GM21529 (cell line): Measurements from ENCODE around the gene VWF.

Source experiments
- ATAC-seq: cut with Tn5 transposase; IDR thresholded peaks from one replicate; pipeline ENCODE4 v1.9.1; 2021; ENCODE audit not compliant: unreplicated experiment

Gene VWF

GRCh38 chr12:5988659-5989116, 135.8 kb downstream of the VWF start:
- peak; percentile 66 for ATAC-seq

- ATAC-seq: no peak
Observed at GRCh38 chr12:5988088-5988487, 136.4 kb downstream of the VWF start.

- ATAC-seq: no peak
Observed at GRCh38 chr12:5987573-5987972, 136.9 kb downstream of the VWF start.

- no peak for ATAC-seq
Observed at GRCh38 chr12:5985471-5985870, 139.0 kb downstream of the VWF start.

- no peak for ATAC-seq
Observed at GRCh38 chr12:5984873-5985272, 139.6 kb downstream of the VWF start.

- ATAC-seq: no peak
Observed at GRCh38 chr12:5982106-5982505, 142.4 kb downstream of the VWF start.

GRCh38 chr12:5977556-5977955, 146.9 kb downstream of the VWF start:
- no peak for ATAC-seq

- ATAC-seq: no peak
Observed at GRCh38 chr12:5976711-5977110, 147.8 kb downstream of the VWF start.

GRCh38 chr12:5976196-5976595, 148.3 kb downstream of the VWF start:
- ATAC-seq: no peak

GRCh38 chr12:5973461-5974115, 150.9 kb downstream of the VWF start:
- ATAC-seq: no peak

- no peak for ATAC-seq
Observed at GRCh38 chr12:5972387-5972786, 152.1 kb downstream of the VWF start.

GRCh38 chr12:5971194-5971850, 153.1 kb downstream of the VWF start:
- ATAC-seq: no peak

GRCh38 chr12:5969974-5970690, 154.3 kb downstream of the VWF start:
- no peak for ATAC-seq

- ATAC-seq: no peak
Observed at GRCh38 chr12:5969156-5969973, 155.1 kb downstream of the VWF start.

GRCh38 chr12:5967645-5968415, 156.6 kb downstream of the VWF start:
- ATAC-seq: no peak

- ATAC-seq: no peak
Observed at GRCh38 chr12:5966486-5967095, 157.9 kb downstream of the VWF start.

- no peak for ATAC-seq
Observed at GRCh38 chr12:5965950-5966383, 158.5 kb downstream of the VWF start.

GRCh38 chr12:5964913-5965900, 159.3 kb downstream of the VWF start:
- no peak for ATAC-seq

- no peak for ATAC-seq
Observed at GRCh38 chr12:5963515-5963914, 161.0 kb downstream of the VWF start.
